HCT116 (cell line): ENCODE results near the gene PRKG1. TPM values are rescaled to one million over a fixed set of nuclear protein-coding genes. Genes with fewer than 3 reads are reported as not detected.

Source experiments
- ATAC-seq: fragments of 200-7000 bp; cut with Tn5 transposase; 2 replicates; pipeline ENCODE4 v1.9.1; 2020; ENCODE audit warnings: mild to moderate bottlenecking, moderate library complexity
- BruUV-seq: library from RNA; stranded (reverse); fragments of 400-500 nt; replicated peaks from 2 replicates; lab custom pipeline; 2021; lab: Mats Ljungman, UMichigan
- CTCF ChIA-PET: fragments of 300-600 bp; sonication (Branson Sonifier 250); formaldehyde crosslinking; loops from one replicate; lab custom pipeline; 2021; ENCODE audit warnings: antibody characterized with exemption; lab: Charles Lee
- POLR2A ChIA-PET: fragments of 300-600, 350-600 bp; sonication (Branson Sonifier 250); formaldehyde crosslinking; loops from one replicate; lab custom pipeline; 2021; ENCODE audit warnings: antibody characterized with exemption; lab: Charles Lee
- RAD21 ChIA-PET, 2 experiments: fragments of 300-600 bp; sonication (Branson Sonifier 250); formaldehyde crosslinking; loops; one replicate each; lab custom pipeline; 2023; ENCODE audit warnings: low total read pairs in 2 of 2; ENCODE audit not compliant: uncharacterized antibody in 2 of 2, unreplicated experiment in 2 of 2, low non-redundant PET in 1 of 2; lab: Charles Lee
- DNase-seq: peaks from one replicate; pipeline ENCODE4 v3.0.0-alpha.2; 2010; ENCODE audit warnings: low read depth, low spot score
- H2AFZ ChIP-seq: fragments of 200-600 bp; shearing (Covaris generic), sonication (generic); 2 replicates; pipeline ENCODE4 v1.6.1; 2017; ENCODE audit warnings: low read depth, mixed run types, mixed read lengths, antibody characterized with exemption, low read length; ENCODE audit not compliant: poor library complexity, severe bottlenecking
- H3K27ac ChIP-seq: 2 replicates; pipeline ENCODE4 v1.5.1; 2012; ENCODE audit warnings: low read depth, low read length
- H3K27me3 ChIP-seq: fragments of 200-600 bp; sonication (generic); 2 replicates; pipeline ENCODE4 v1.6.1; 2016; ENCODE audit warnings: mixed run types, low read length, mixed read lengths; ENCODE audit not compliant: insufficient read depth
- H3K36me3 ChIP-seq, 2 experiments: fragments of 200-500 bp in 1 of 2; fragments of 200-600 bp in 1 of 2; sonication (Bioruptor generic) in 1 of 2; sonication (generic) in 1 of 2; 2 replicates each; pipeline versions ENCODE4 v1.5.1 to v1.6.1; 2014 to 2016; ENCODE audit warnings: low read length in 2 of 2, inconsistent platforms in 1 of 2, mixed read lengths in 1 of 2, mixed run types in 1 of 2; ENCODE audit not compliant: insufficient read depth in 2 of 2, control insufficient read depth in 1 of 2
- H3K4me1 ChIP-seq, 2 experiments: fragments of 200-600 bp in 1 of 2; sonication (generic) in 1 of 2; 2 replicates each; pipeline versions ENCODE4 v1.5.1 to v1.6.1; 2012 to 2017; ENCODE audit warnings: low read length in 2 of 2, inconsistent platforms in 1 of 2, mild to moderate bottlenecking in 1 of 2, mixed read lengths in 1 of 2, mixed run types in 1 of 2, moderate library complexity in 1 of 2; ENCODE audit not compliant: insufficient read depth in 2 of 2, control insufficient read depth in 1 of 2
- H3K4me2 ChIP-seq: fragments of 200-600 bp; sonication (generic); 2 replicates; pipeline ENCODE4 v1.6.1; 2017; ENCODE audit warnings: mixed run types, low read length, mixed read lengths
- H3K4me3 ChIP-seq, 2 experiments: fragments of 200-600 bp in 1 of 2; sonication (generic) in 1 of 2; replicated peaks in 1 of 2; 2 replicates each; pipeline ENCODE4 v1.5.1; 2011 to 2016; ENCODE audit warnings: low read length in 2 of 2, control low read depth in 1 of 2, low read depth in 1 of 2, mild to moderate bottlenecking in 1 of 2, mixed read lengths in 1 of 2, mixed run types in 1 of 2
- H3K79me2 ChIP-seq: fragments of 200-600 bp; sonication (generic); 2 replicates; pipeline ENCODE4 v1.6.1; 2017; ENCODE audit warnings: mild to moderate bottlenecking, mixed run types, low read length, moderate library complexity, mixed read lengths; ENCODE audit not compliant: insufficient read depth
- H3K9ac ChIP-seq: fragments of 200-600 bp; sonication (generic); 2 replicates; pipeline ENCODE4 v1.6.1; 2016; ENCODE audit warnings: low read length, mixed read lengths
- H3K9me2 ChIP-seq: fragments of 200-600 bp; sonication (generic), shearing (Covaris generic); 2 replicates; pipeline ENCODE4 v1.6.1; 2017; ENCODE audit warnings: mixed run types, mild to moderate bottlenecking, moderate library complexity; ENCODE audit not compliant: insufficient read depth
- H3K9me3 ChIP-seq, 2 experiments: fragments of 200-500 bp in 1 of 2; fragments of 200-600 bp in 1 of 2; sonication (Bioruptor generic) in 1 of 2; sonication (generic) in 1 of 2; 2 replicates each; pipeline ENCODE4 v1.6.1; 2014 to 2017; ENCODE audit warnings: low read length in 2 of 2, mixed read lengths in 2 of 2, inconsistent platforms in 1 of 2, low read depth in 1 of 2, mild to moderate bottlenecking in 1 of 2, mixed run types in 1 of 2, moderate library complexity in 1 of 2; ENCODE audit not compliant: control insufficient read depth in 1 of 2, insufficient read depth in 1 of 2
- H4K20me1 ChIP-seq: fragments of 200-600 bp; sonication (generic), shearing (Covaris generic); 2 replicates; pipeline ENCODE4 v1.6.1; 2017; ENCODE audit warnings: mixed run types, mild to moderate bottlenecking, moderate library complexity; ENCODE audit not compliant: insufficient read depth
- CBX3 ChIP-seq: IDR thresholded peaks from 2 replicates; pipeline ENCODE4 v1.6.1; 2012; ENCODE audit warnings: low read depth
- EZH2phosphoT487 ChIP-seq: fragments of 200-600 bp; IDR thresholded peaks from 2 replicates; pipeline ENCODE4 v1.6.1; 2018; ENCODE audit warnings: antibody characterized with exemption, borderline replicate concordance
- JUND ChIP-seq: IDR thresholded peaks from 2 replicates; pipeline ENCODE4 v1.6.1; 2012
- POLR2A ChIP-seq: IDR thresholded peaks from 2 replicates; pipeline ENCODE4 v1.7.0; 2011; ENCODE audit warnings: borderline replicate concordance; ENCODE audit not compliant: insufficient read depth, insufficient read length; ENCODE audit errors: extremely low read depth
- RAD21 ChIP-seq: IDR thresholded peaks from 2 replicates; pipeline ENCODE4 v1.6.1; 2012; ENCODE audit warnings: low read depth, mild to moderate bottlenecking
- SIN3A ChIP-seq: IDR thresholded peaks from 2 replicates; pipeline ENCODE4 v1.6.1; 2012; ENCODE audit warnings: low read depth
- SP1 ChIP-seq: IDR thresholded peaks from 2 replicates; pipeline ENCODE4 v1.6.1; 2012; ENCODE audit warnings: low read depth
- SRF ChIP-seq: IDR thresholded peaks from 2 replicates; pipeline ENCODE4 v1.6.1; 2012; ENCODE audit warnings: low read depth
- TCF7L2 ChIP-seq: IDR thresholded peaks from 2 replicates; pipeline ENCODE4 v1.7.0; 2011; ENCODE audit warnings: borderline replicate concordance, inconsistent platforms; ENCODE audit not compliant: insufficient read depth, insufficient read length; ENCODE audit errors: extremely low read depth
- YY1 ChIP-seq: IDR thresholded peaks from 2 replicates; pipeline ENCODE4 v1.6.1; 2011; ENCODE audit warnings: low read length, low read depth, moderate library complexity, mild to moderate bottlenecking; ENCODE audit not compliant: insufficient replicate concordance; ENCODE audit errors: extremely low read depth
- ZFX ChIP-seq: fragments of 450-650 bp; IDR thresholded peaks from 2 replicates; pipeline ENCODE4 v1.6.1; 2017
- intact Hi-C: fragments of 100-400 bp; cut with micrococcal nuclease; formaldehyde crosslinking; loops from 2 replicates; pipeline ENCODE4 v1.10.0; 2022
- total RNA-seq: library from RNA; stranded (reverse); gene quantifications from one replicate; pipeline ENCODE4 v1.2.1, GENCODE V29; 2021; ENCODE audit not compliant: unreplicated experiment
- TF ChIP-seq, protein P1 (sequence below): IDR thresholded peaks from 2 replicates; pipeline ENCODE4 v1.6.1; 2011; ENCODE audit warnings: mild to moderate bottlenecking, low read length, moderate library complexity; ENCODE audit not compliant: insufficient replicate concordance; ENCODE audit errors: extremely low read depth
- TF ChIP-seq, protein P2 (sequence below): IDR thresholded peaks from 2 replicates; pipeline ENCODE4 v1.6.1; 2012; ENCODE audit warnings: low read depth
- TF ChIP-seq, protein P3 (sequence below), 3 experiments: fragments of 200-600 bp in 1 of 3; sonication (generic) in 1 of 3; IDR thresholded peaks in 2 of 3; conservative IDR thresholded peaks in 1 of 3; 2 replicates each; pipeline ENCODE4 v1.5.1; 2012 to 2017; ENCODE audit warnings: low read depth in 2 of 3, low read length in 2 of 3, antibody characterized with exemption in 1 of 3, borderline replicate concordance in 1 of 3, control low read depth in 1 of 3, mild to moderate bottlenecking in 1 of 3, mixed read lengths in 1 of 3, mixed run types in 1 of 3, moderate library complexity in 1 of 3; ENCODE audit not compliant: insufficient read depth in 1 of 3

PRKG1 gene
- total RNA-seq, 1 experiment from 2014 or later: 1.4 TPM

DNA sequence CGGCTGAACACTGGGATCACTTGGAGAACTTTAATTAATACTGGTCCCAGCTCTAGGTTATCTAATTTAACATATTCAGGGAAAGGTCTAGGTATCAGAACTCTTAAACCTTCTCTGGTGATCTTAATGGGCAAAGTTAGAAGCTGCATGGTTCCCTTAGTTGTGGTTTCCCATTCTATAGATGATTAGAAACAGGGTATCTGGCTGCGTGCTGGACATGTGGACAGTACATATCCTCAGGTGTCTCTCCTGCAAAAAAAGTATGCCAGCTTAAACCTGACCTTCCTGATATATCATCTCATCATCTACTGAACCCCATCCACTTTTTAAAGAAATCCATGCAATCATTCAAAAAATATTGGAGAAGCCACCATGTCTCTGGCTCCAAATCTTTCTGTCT lies 955.3 kb downstream of the PRKG1 start:
- ATAC-seq (no peak), DNase-seq (no peak)
- no TSS peak for BruUV-seq
- Histone ChIP-seq H4K20me1 (no peaks in the 10 kb centered on the region), H3K4me1 (no peaks in the 10 kb centered on the region), H3K36me3 (no peaks in the 10 kb centered on the region), H2AFZ (no peak overlapping the region), H3K9me3 (no peaks in the 10 kb centered on the region), H3K4me3 (no peak overlapping the region), H3K4me2 (no peak overlapping the region), H3K9me2 (no peaks in the 10 kb centered on the region), H3K27me3 (no peaks in the 10 kb centered on the region), H3K9ac (no peak overlapping the region), H3K27ac (no peak overlapping the region), H3K79me2 (no peaks in the 10 kb centered on the region)
- RAD21 ChIA-PET: no interaction called here
- intact Hi-C loops: no loop called here
- CTCF ChIA-PET: no interaction called here
- TF ChIP-seq POLR2A: no peak
- TF ChIP-seq TCF7L2: no peak
- no peak for TF ChIP-seq EZH2phosphoT487
- TF ChIP-seq YY1: no peak
- TF ChIP-seq, protein P1, sequence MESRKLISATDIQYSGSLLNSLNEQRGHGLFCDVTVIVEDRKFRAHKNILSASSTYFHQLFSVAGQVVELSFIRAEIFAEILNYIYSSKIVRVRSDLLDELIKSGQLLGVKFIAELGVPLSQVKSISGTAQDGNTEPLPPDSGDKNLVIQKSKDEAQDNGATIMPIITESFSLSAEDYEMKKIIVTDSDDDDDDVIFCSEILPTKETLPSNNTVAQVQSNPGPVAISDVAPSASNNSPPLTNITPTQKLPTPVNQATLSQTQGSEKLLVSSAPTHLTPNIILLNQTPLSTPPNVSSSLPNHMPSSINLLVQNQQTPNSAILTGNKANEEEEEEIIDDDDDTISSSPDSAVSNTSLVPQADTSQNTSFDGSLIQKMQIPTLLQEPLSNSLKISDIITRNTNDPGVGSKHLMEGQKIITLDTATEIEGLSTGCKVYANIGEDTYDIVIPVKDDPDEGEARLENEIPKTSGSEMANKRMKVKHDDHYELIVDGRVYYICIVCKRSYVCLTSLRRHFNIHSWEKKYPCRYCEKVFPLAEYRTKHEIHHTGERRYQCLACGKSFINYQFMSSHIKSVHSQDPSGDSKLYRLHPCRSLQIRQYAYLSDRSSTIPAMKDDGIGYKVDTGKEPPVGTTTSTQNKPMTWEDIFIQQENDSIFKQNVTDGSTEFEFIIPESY: no peak
- no peak for TF ChIP-seq JUND
- TF ChIP-seq SIN3A: no peak
- TF ChIP-seq SP1: no peak
- TF ChIP-seq SRF: no peak
- TF ChIP-seq, protein P2, sequence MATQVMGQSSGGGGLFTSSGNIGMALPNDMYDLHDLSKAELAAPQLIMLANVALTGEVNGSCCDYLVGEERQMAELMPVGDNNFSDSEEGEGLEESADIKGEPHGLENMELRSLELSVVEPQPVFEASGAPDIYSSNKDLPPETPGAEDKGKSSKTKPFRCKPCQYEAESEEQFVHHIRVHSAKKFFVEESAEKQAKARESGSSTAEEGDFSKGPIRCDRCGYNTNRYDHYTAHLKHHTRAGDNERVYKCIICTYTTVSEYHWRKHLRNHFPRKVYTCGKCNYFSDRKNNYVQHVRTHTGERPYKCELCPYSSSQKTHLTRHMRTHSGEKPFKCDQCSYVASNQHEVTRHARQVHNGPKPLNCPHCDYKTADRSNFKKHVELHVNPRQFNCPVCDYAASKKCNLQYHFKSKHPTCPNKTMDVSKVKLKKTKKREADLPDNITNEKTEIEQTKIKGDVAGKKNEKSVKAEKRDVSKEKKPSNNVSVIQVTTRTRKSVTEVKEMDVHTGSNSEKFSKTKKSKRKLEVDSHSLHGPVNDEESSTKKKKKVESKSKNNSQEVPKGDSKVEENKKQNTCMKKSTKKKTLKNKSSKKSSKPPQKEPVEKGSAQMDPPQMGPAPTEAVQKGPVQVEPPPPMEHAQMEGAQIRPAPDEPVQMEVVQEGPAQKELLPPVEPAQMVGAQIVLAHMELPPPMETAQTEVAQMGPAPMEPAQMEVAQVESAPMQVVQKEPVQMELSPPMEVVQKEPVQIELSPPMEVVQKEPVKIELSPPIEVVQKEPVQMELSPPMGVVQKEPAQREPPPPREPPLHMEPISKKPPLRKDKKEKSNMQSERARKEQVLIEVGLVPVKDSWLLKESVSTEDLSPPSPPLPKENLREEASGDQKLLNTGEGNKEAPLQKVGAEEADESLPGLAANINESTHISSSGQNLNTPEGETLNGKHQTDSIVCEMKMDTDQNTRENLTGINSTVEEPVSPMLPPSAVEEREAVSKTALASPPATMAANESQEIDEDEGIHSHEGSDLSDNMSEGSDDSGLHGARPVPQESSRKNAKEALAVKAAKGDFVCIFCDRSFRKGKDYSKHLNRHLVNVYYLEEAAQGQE: no peak
- TF ChIP-seq, protein P3, sequence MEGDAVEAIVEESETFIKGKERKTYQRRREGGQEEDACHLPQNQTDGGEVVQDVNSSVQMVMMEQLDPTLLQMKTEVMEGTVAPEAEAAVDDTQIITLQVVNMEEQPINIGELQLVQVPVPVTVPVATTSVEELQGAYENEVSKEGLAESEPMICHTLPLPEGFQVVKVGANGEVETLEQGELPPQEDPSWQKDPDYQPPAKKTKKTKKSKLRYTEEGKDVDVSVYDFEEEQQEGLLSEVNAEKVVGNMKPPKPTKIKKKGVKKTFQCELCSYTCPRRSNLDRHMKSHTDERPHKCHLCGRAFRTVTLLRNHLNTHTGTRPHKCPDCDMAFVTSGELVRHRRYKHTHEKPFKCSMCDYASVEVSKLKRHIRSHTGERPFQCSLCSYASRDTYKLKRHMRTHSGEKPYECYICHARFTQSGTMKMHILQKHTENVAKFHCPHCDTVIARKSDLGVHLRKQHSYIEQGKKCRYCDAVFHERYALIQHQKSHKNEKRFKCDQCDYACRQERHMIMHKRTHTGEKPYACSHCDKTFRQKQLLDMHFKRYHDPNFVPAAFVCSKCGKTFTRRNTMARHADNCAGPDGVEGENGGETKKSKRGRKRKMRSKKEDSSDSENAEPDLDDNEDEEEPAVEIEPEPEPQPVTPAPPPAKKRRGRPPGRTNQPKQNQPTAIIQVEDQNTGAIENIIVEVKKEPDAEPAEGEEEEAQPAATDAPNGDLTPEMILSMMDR (IDR thresholded peaks at IDR 0.05 in 2 of 3, conservative IDR thresholded peaks at IDR 0.05 in 1 of 3; ENCODE audit: borderline replicate concordance in 1 of 3, insufficient read depth in 1 of 3, low read depth in 2 of 3, low read length in 2 of 3): no peak
- TF ChIP-seq ZFX: no peak
- TF ChIP-seq RAD21: no peak
- TF ChIP-seq CBX3: no peak
- POLR2A ChIA-PET: no interaction called here
